ENCODE results near the gene EPHB3. TPM values are rescaled to one million over a fixed set of nuclear protein-coding genes. Genes with fewer than 3 reads are reported as not detected.
"Not testable (repeated sequence)": the region's sequence is repeated elsewhere in the genome, so short reads cannot be mapped to it uniquely, and the experiment has no call there.

EPHB3 gene
- total and polyA plus RNA-seq, 8 donors: 8.1 to 32.9 (median 26.8) TPM

DNA sequence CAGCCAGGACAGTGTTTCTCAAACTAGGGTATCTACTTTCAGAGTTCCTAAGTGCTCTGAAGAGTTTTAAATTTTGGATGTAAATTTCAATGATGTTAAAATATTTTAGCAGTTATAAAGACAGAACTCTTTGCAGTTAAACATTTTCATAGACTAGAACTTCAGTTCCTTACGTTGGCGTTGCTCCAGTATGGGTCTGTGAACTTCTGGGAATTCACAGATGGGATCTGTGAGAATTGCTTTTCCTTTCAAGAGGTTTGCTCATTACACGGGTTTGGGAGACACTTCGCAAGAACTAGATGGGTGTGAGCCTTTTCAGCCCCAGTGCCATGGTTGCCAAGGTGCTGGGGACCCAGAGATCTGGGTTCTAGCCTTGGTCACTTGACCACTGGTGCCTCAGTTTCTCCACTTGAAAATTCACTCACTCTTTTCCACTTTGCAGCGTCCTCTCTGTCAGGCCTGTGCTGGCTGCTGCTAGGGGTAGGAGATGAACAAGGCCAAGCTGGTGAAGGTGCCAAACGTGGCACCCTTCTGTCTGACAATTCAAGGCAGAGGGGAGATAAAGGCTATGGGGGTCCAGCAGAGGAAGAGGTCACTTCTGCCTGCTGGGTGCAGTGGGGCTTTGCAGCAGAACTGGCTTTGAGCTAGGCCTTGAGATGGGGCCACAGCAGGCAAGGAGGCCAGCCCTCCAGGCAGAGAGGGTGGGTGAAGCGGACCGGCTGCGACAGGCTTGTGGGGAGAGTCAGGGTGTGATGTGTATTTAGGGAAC lies 48.1 kb downstream of the EPHB3 start:
- DNase-seq: peak in 1 of 4 donors; percentile 60
- H3K27ac ChIP-seq: no peak overlapping the region
- H3K4me1 ChIP-seq: peaks cover 4 to 5% of the 10 kb centered on the region in 2 donors
- ATAC-seq: no peak
- no peaks in the 10 kb centered on the region for H3K9me3 ChIP-seq
- H3K4me3 ChIP-seq: no peak overlapping the region
- TF ChIP-seq, protein P1, sequence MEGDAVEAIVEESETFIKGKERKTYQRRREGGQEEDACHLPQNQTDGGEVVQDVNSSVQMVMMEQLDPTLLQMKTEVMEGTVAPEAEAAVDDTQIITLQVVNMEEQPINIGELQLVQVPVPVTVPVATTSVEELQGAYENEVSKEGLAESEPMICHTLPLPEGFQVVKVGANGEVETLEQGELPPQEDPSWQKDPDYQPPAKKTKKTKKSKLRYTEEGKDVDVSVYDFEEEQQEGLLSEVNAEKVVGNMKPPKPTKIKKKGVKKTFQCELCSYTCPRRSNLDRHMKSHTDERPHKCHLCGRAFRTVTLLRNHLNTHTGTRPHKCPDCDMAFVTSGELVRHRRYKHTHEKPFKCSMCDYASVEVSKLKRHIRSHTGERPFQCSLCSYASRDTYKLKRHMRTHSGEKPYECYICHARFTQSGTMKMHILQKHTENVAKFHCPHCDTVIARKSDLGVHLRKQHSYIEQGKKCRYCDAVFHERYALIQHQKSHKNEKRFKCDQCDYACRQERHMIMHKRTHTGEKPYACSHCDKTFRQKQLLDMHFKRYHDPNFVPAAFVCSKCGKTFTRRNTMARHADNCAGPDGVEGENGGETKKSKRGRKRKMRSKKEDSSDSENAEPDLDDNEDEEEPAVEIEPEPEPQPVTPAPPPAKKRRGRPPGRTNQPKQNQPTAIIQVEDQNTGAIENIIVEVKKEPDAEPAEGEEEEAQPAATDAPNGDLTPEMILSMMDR (IDR thresholded peaks at IDR 0.05): no peak
- intact Hi-C loops (cut with DNase I): no loop called here
- H3K27me3 ChIP-seq: peaks cover 0 to 15% of the 10 kb centered on the region in 2 donors
- no peaks in the 10 kb centered on the region for H3K36me3 ChIP-seq

DNA sequence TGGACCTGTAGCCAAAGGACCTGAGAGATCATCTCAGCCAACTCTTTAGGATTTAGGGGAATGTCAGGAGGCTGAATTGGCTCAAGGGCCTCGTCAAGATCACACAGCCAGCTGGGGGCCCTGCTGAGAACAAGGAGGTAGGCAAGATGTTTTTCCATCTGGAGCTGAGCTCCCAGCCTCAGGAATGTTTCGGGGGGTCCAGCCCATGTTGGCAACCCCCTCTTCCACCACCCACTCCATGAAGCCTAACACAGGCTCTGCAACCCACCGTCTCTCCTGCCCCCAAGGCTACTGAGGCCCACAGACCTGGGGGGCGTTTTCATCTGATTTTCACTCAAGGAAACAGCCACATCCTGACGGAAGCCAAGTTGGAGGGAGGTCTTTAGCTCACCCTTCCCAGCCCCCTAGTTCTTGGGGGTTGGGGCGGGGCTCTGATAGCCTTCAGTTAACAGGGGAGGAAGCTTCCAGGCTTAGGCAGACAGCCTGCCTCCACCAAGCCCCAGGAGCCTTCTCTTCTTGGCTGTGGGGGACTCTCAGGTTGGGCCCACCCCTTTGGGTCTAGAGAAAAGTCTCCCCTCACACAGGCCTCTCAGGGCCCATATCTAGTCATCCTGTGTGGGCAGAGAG lies 48.8 kb downstream of the EPHB3 start:
- Histone ChIP-seq H3K9me3 (no peaks in the 10 kb centered on the region), H3K36me3 (no peaks in the 10 kb centered on the region), H3K27ac (no peak overlapping the region), H3K27me3 (peaks cover 0 to 8% of the 10 kb centered on the region in 2 donors), H3K4me1 (no peaks in the 10 kb centered on the region), H3K4me3 (no peak overlapping the region)
- intact Hi-C loops (cut with DNase I): no loop called here
- TF ChIP-seq, protein P1 (IDR thresholded peaks at IDR 0.05): no peak
- ATAC-seq (no peak), DNase-seq (peak in 1 of 4 donors; percentile 17)

DNA sequence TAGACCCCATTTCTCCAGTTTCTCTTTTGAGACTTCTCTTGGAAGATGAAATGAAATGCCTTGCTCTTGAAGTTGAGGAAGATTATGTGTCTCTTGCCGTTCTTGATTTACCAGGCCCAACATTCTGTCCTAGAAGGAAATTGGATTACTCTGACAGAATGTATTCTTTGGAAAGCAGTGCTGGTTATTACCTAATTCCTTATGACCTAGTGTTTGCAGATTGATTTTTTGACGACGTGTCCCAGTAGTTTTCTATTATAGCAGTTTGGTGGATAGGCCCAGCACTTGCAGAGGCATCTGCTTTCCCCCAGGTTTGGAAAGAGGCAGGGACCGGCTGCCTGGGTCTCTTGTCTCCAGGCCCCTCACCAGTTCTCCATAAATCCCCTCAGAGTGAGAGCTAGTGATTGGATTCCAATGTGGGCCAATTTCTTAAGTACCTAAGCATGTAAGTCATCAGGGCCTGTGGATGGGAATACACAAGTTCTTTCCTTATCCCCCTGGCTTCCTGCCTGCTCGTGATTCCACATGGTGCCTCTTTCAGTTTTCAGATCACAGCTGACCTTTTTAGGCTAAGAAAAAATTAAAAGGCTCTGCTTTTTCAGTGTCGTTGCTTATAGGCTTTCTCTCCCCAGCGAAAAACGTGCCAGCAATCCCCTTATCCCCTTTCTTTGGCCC lies 50.2 kb downstream of the EPHB3 start:
- Histone ChIP-seq H3K36me3 (no peaks in the 10 kb centered on the region), H3K4me3 (no peak overlapping the region), H3K27ac (no peak overlapping the region), H3K27me3 (no peaks in the 10 kb centered on the region), H3K4me1 (no peaks in the 10 kb centered on the region), H3K9me3 (no peaks in the 10 kb centered on the region)
- TF ChIP-seq, protein P1 (IDR thresholded peaks at IDR 0.05): no peak
- DNase-seq (peak in 2 of 4 donors; percentile 60 to 66), ATAC-seq (no peak)
- intact Hi-C loops (cut with DNase I): no loop called here

DNA sequence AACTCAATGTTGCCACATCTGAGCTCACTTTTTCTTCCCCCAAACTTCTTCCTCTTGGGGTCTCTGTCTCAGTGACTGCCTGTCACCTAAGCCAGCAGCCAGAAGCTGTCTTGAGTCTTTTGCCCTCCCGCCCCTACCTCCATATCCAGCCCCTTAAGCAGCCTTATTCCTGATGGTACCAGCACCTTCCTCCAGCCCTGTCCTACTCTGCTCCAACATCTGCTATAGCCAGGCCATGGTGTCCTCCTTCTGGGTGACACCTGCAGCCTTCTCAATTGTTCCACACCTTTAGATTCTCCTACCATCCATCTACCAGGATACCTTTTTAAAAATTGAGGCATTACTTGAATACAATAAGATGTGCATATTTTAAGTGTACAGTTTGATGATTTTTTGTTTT lies 53.8 kb downstream of the EPHB3 start:
- TF ChIP-seq, protein P1 (IDR thresholded peaks at IDR 0.05): no peak
- H3K36me3 ChIP-seq: no peaks in the 10 kb centered on the region
- no peak overlapping the region for H3K27ac ChIP-seq
- no peak overlapping the region for H3K4me3 ChIP-seq
- H3K4me1 ChIP-seq: peaks cover 13 to 28% of the 10 kb centered on the region in 2 donors
- no peaks in the 10 kb centered on the region for H3K27me3 ChIP-seq
- intact Hi-C loops (cut with DNase I): no loop called here
- ATAC-seq: no peak
- no peaks in the 10 kb centered on the region for H3K9me3 ChIP-seq
- DNase-seq: no peak

DNA sequence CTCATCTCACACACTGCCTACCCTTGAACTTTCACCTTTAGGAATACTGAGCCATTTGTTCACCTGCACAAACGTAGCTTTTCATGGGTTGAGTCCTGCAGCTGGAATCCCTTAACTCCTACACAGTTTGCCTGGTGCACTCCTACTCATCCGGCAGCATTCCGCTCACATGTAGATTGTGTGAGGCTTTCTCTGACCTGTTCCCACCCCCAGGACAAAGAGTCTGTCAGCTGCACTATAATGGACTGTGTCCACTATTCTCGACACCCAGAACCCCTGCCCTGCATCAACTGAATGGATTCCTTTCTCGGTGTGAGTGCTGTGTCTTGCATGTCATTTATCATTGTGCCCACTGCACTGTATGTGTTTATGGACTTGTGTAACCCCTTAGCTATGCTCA lies 54.9 kb downstream of the EPHB3 start:
- H3K27me3 ChIP-seq: no peaks in the 10 kb centered on the region
- DNase-seq (no peak), ATAC-seq (no peak)
- H3K9me3 ChIP-seq: no peaks in the 10 kb centered on the region
- H3K4me1 ChIP-seq: peaks cover 13 to 36% of the 10 kb centered on the region in 2 donors
- no peak overlapping the region for H3K27ac ChIP-seq
- TF ChIP-seq, protein P1 (IDR thresholded peaks at IDR 0.05): no peak
- H3K36me3 ChIP-seq: no peaks in the 10 kb centered on the region
- no peak overlapping the region for H3K4me3 ChIP-seq
- intact Hi-C loops (cut with DNase I): no loop called here

DNA sequence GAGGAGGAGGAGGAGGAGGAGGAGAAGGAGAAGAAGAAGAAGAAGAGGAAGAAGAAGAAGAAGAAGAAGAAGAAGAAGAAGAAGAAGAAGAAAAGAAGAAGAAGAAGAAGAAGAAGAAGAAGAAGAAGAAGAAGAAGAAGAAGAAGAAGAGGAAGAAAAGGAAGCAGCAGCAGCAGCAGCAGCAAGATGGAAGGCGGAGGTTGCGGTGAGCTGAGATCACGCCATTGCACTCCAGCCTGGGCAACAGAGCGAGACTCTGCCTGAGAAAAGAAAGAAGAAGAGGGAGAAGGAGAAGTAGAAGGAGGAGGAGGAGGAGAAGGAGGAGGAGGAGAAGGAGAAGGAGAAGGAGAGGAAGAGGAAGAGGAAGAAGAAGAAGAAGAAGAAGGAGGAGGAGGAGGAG lies 55.7 kb downstream of the EPHB3 start:
- intact Hi-C loops (cut with DNase I); H3K27me3 ChIP-seq; H3K4me3 ChIP-seq; ATAC-seq; H3K27ac ChIP-seq; H3K36me3 ChIP-seq; H3K9me3 ChIP-seq; DNase-seq: not testable (repeated sequence)
- peaks cover 13 to 36% of the 10 kb centered on the region in 2 donors for H3K4me1 ChIP-seq
